GM03348 (cell line): ENCODE data around the gene HDAC4.

Experiments
- DNase-seq: peaks from one replicate; pipeline ENCODE4 v3.0.0; 2012; ENCODE audit warnings: low spot score

The HDAC4 gene

GRCh38 chr2:239121600-239122012, 279.2 kb downstream of the HDAC4 start:
- DNase-seq, result no peak

GRCh38 chr2:239120664-239121063, 280.2 kb downstream of the HDAC4 start:
- no peak for DNase-seq

- DNase-seq, result no peak
These were observed 281.3 kb downstream of the HDAC4 start for GRCh38 chr2:239119346-239120126.

GRCh38 chr2:239118675-239119211, 282.1 kb downstream of the HDAC4 start:
- DNase-seq, result no peak

- DNase-seq, result no peak
These were observed 282.6 kb downstream of the HDAC4 start for GRCh38 chr2:239118264-239118663.

- no peak for DNase-seq
These were observed 283.0 kb downstream of the HDAC4 start for GRCh38 chr2:239117831-239118230.

GRCh38 chr2:239116456-239117246, 284.2 kb downstream of the HDAC4 start:
- no peak for DNase-seq

- DNase-seq, result no peak
These were observed 285.2 kb downstream of the HDAC4 start for GRCh38 chr2:239115616-239116015.

GRCh38 chr2:239114616-239115265, 286.1 kb downstream of the HDAC4 start:
- DNase-seq, result no peak

- DNase-seq, result no peak
These were observed 286.7 kb downstream of the HDAC4 start for GRCh38 chr2:239114119-239114581.

- no peak for DNase-seq
These were observed 287.2 kb downstream of the HDAC4 start for GRCh38 chr2:239113615-239114014.

GRCh38 chr2:239113171-239113570, 287.6 kb downstream of the HDAC4 start:
- DNase-seq, result no peak

- DNase-seq, result no peak
These were observed 288.6 kb downstream of the HDAC4 start for GRCh38 chr2:239112127-239112774.

GRCh38 chr2:239111401-239112100, 289.3 kb downstream of the HDAC4 start:
- DNase-seq, result no peak

GRCh38 chr2:239110595-239111048, 290.2 kb downstream of the HDAC4 start:
- no peak for DNase-seq

- no peak for DNase-seq
These were observed 290.8 kb downstream of the HDAC4 start for GRCh38 chr2:239109928-239110545.

- DNase-seq, result no peak
These were observed 291.5 kb downstream of the HDAC4 start for GRCh38 chr2:239109041-239109927.

- no peak for DNase-seq
These were observed 292.4 kb downstream of the HDAC4 start for GRCh38 chr2:239108459-239108858.

GRCh38 chr2:239107936-239108335, 292.9 kb downstream of the HDAC4 start:
- no peak for DNase-seq

GRCh38 chr2:239106966-239107365, 293.9 kb downstream of the HDAC4 start:
- no peak for DNase-seq
